Heart left ventricle (tissue), 16 donors: ENCODE data around the gene EHMT1. TPM values are rescaled to one million over a fixed set of nuclear protein-coding genes. Genes with fewer than 3 reads are reported as not detected.
"Not testable (repeated sequence)": the region's sequence is repeated elsewhere in the genome, so short reads cannot be mapped to it uniquely, and the experiment has no call there.

Experiments used
- ATAC-seq, 4 donors: fragments of 200-7000 bp; cut with Tn5 transposase; one replicate each; pipeline ENCODE4 v1.9.1; 2020 to 2022; ENCODE audit warnings: moderate library complexity in 4 of 4, mild to moderate bottlenecking in 3 of 4, moderate number of reproducible peaks in 1 of 4
- DNase-seq, 5 donors: peaks; one replicate each; pipeline ENCODE4 v3.0.0-alpha.2; 2020
- H3K27ac ChIP-seq, 12 donors: fragments of 200-600 bp; sonication (generic) in 4 of 12; one replicate each; pipeline versions ENCODE4 v1.5.0 to v1.8.0; 2016 to 2022; ENCODE audit warnings: mild to moderate bottlenecking in 2 of 12
- H3K27me3 ChIP-seq, 9 donors: fragments of 200-600 bp; sonication (generic) in 2 of 9; one replicate each; pipeline versions ENCODE4 v1.5.1 to v1.8.0; 2016 to 2022; ENCODE audit warnings: mild to moderate bottlenecking in 3 of 9
- H3K36me3 ChIP-seq, 9 donors: fragments of 200-600 bp; sonication (generic) in 2 of 9; one replicate each; pipeline versions ENCODE4 v1.5.0 to v1.8.0; 2018 to 2022; ENCODE audit warnings: mild to moderate bottlenecking in 2 of 9
- H3K4me1 ChIP-seq, 12 donors: fragments of 200-600 bp; sonication (generic) in 4 of 12; one replicate each; pipeline versions ENCODE4 v1.5.0 to v1.8.0; 2016 to 2022; ENCODE audit warnings: mild to moderate bottlenecking in 3 of 12
- H3K4me3 ChIP-seq, 12 donors: fragments of 200-600 bp; sonication (generic) in 4 of 12; one replicate each; pipeline versions ENCODE4 v1.5.0 to v1.8.0; 2017 to 2022; ENCODE audit warnings: mild to moderate bottlenecking in 9 of 12, moderate library complexity in 4 of 12
- H3K9me3 ChIP-seq, 12 donors: fragments of 200-600 bp; sonication (generic) in 4 of 12; one replicate each; pipeline versions ENCODE4 v1.5.0 to v1.8.0; 2016 to 2022; ENCODE audit warnings: mild to moderate bottlenecking in 1 of 12
- CTCF ChIP-seq, 12 donors: fragments of 200-600 bp; sonication (generic) in 4 of 12; IDR thresholded peaks; one replicate each; pipeline versions ENCODE4 v1.5.0 to v1.8.0; 2018 to 2022; ENCODE audit warnings: antibody characterized with exemption in 12 of 12, mild to moderate bottlenecking in 5 of 12
- POLR2A ChIP-seq, 2 donors: fragments of 450-650 bp; IDR thresholded peaks; one replicate each; pipeline ENCODE4 v1.6.1; 2017; ENCODE audit warnings: antibody characterized with exemption in 2 of 2, mild to moderate bottlenecking in 2 of 2, moderate library complexity in 2 of 2
- WGBS, 4 donors: extraction: QIAGEN DNeasy Blood & Tissue Kit in 2 of 4; methylation state at CpG; one replicate each; pipeline versions ENCODE4 v1.1.5 to v1.1.7; 2013 to 2018; 5-methylcytosine and 5-hydroxymethylcytosine counted together
- intact Hi-C, 10 donors: fragments of 100-400 bp; cut with DNase I; formaldehyde crosslinking; loops; one replicate each; pipeline versions ENCODE4 v1.11.1 to v1.14.2; 2022
- polyA plus RNA-seq, 2 donors: library from polyadenylated mRNA; stranded (reverse); fragments of 200-250 nt; gene quantifications; one replicate each; pipeline ENCODE4 v1.2.3, GENCODE V29; 2013
- total RNA-seq, 9 donors: library from RNA; depleted of rRNA in 2 of 9; stranded (reverse); fragments of >200 nt in 2 of 9; fragmentation: NEBNext Ultra II Directional in 3 of 9; extraction: Animal tissue kit (Norgen Biotek cat#: 25700) in 3 of 9; gene quantifications; one replicate each; pipeline versions ENCODE4 v1.1.0 to v1.2.4, GENCODE V29; 2016 to 2023
- donor health status: ischemic (EF 13 %, LVEDD 7.1; RV severe dilation, severe dysfunction).
- donor health status: healthy with polysubstance abuse.
- donor health status: DM: no; HTN: yes; CAD: no.
- donor health status: DM: no; HTN: no; CAD: no.
- donor health status: ischemic (EF 25% LVEDD 6.9; RV normal size, moderate dysfunction).
- donor health status: ischemic (EF 25% LVEDD 5.7; RV mildly dilated, moderate dysfunction).
- donor health status: healthy.
- donor health status: DM: yes; HTN: yes; CAD: no.
- donor health status: ischemic (EF 35%, LVEDD 5.7; RV mildly dilated, moderate dysfunction).
- donor health status: nonischemic (EF 11% LVEDD 7.7; RV severe dilation, severe dysfunction).
- donor health status: DM: yes; HTN: yes; CAD: no.
- donor health status: PGD.
- donor health status: ischemic (EF 29% LVEDD 5.4; RV normal size, mild dysfunction).
- donor health status: nonischemic (EF 23%, LVEDD 6.1; RV moderate dilation, normal function).

Gene EHMT1
- total and polyA plus RNA-seq, 11 donors, result 24.5 to 55.9 (median 28.9) TPM

- H3K4me3 ChIP-seq, result no peak overlapping the region
- DNase-seq (no peak), ATAC-seq (no peak)
- peaks cover 0 to 14% (median 7%) of the 10 kb centered on the region in 9 donors for H3K36me3 ChIP-seq
- WGBS, 4 donors, result 59 to 64% (median 62%) methylated on average over 6 of the region's 6 CpGs
- intact Hi-C loops, result loop anchor here in 1 of 10 donors (10.0 kb wide), 1 partner anchor 54 kb away; no protein-coding TSS in a partner anchor
- H3K9me3 ChIP-seq, result no peaks in the 10 kb centered on the region
- TF ChIP-seq POLR2A (IDR thresholded peaks at IDR 0.05) (no peak), CTCF (IDR thresholded peaks at IDR 0.05) (peak in 5 of 12 donors; percentile 8 to 43 (median 18))
- no peak overlapping the region for H3K27ac ChIP-seq
- H3K27me3 ChIP-seq, result no peaks in the 10 kb centered on the region
- peaks cover 4 to 56% (median 39%) of the 10 kb centered on the region in 12 donors for H3K4me1 ChIP-seq
Measured at GRCh38 chr9:137621131-137621757, 2.4 kb downstream of the EHMT1 start.

GRCh38 chr9:137622211-137622610 lies 3.4 kb downstream of the EHMT1 start:
- H3K27ac ChIP-seq, H3K4me3 ChIP-seq, H3K27me3 ChIP-seq, H3K9me3 ChIP-seq, DNase-seq, H3K36me3 ChIP-seq, ATAC-seq: not testable (repeated sequence)
- intact Hi-C loops, result loop anchor here in 1 of 10 donors (10.0 kb wide), 1 partner anchor 53 kb away; no protein-coding TSS in a partner anchor
- 80 to 93% (median 85%) methylated on average over 8 of the region's 8 CpGs for WGBS, 4 donors
- peaks cover 4 to 51% (median 35%) of the 10 kb centered on the region in 12 donors for H3K4me1 ChIP-seq

- WGBS, 4 donors, result 81 to 85% (median 84%) methylated on average over 4 of the region's 4 CpGs
- intact Hi-C loops, result loop anchor here in 1 of 10 donors (10.0 kb wide), 1 partner anchor 48 kb away; no protein-coding TSS in a partner anchor
- H3K36me3 ChIP-seq, result peaks cover 0 to 7% (median 0%) of the 10 kb centered on the region in 9 donors
- TF ChIP-seq CTCF (IDR thresholded peaks at IDR 0.05) (no peak), POLR2A (IDR thresholded peaks at IDR 0.05) (no peak)
- no peaks in the 10 kb centered on the region for H3K9me3 ChIP-seq
- peaks cover 0 to 64% (median 28%) of the 10 kb centered on the region in 12 donors for H3K4me1 ChIP-seq
- no peaks in the 10 kb centered on the region for H3K27me3 ChIP-seq
- no peak for ATAC-seq
- H3K27ac ChIP-seq, result no peak overlapping the region
- no peak overlapping the region for H3K4me3 ChIP-seq
- no peak for DNase-seq
Measured at GRCh38 chr9:137626464-137626863, 7.7 kb downstream of the EHMT1 start.

GRCh38 chr9:137627406-137627805 lies 8.6 kb downstream of the EHMT1 start:
- 94 to 99% (median 97%) methylated on average over 14 of the region's 14 CpGs for WGBS, 4 donors

GRCh38 chr9:137630126-137630525 lies 11.3 kb downstream of the EHMT1 start:
- peak overlapping the region in 1 of 12 donors; percentile 4 for H3K27ac ChIP-seq
- TF ChIP-seq POLR2A (IDR thresholded peaks at IDR 0.05), result no peak
- no peak for TF ChIP-seq CTCF (IDR thresholded peaks at IDR 0.05)
- intact Hi-C loops, result no loop called here
- no peaks in the 10 kb centered on the region for H3K27me3 ChIP-seq
- 64 to 76% (median 70%) methylated on average over 1 of the region's 1 CpG for WGBS, 4 donors
- peaks cover 0 to 72% (median 35%) of the 10 kb centered on the region in 12 donors for H3K4me1 ChIP-seq
- H3K4me3 ChIP-seq, result no peak overlapping the region
- no peaks in the 10 kb centered on the region for H3K9me3 ChIP-seq
- H3K36me3 ChIP-seq, result no peaks in the 10 kb centered on the region
- ATAC-seq (no peak), DNase-seq (no peak)

More at GRCh38 chr9:137627406-137627805, 8.6 kb downstream of the EHMT1 start:
- not testable (repeated sequence) for H3K4me3 ChIP-seq, H3K27me3 ChIP-seq, ATAC-seq, DNase-seq, H3K9me3 ChIP-seq, H3K36me3 ChIP-seq, H3K27ac ChIP-seq
- intact Hi-C loops, result loop anchor here in 1 of 10 donors (10.0 kb wide), 1 partner anchor 47 kb away; no protein-coding TSS in a partner anchor
- peaks cover 0 to 70% (median 25%) of the 10 kb centered on the region in 12 donors for H3K4me1 ChIP-seq
